Peyer's patch (tissue), 4 donors: Measurements from ENCODE around the gene FARP1. TPM values are rescaled to one million over a fixed set of nuclear protein-coding genes. Genes with fewer than 3 reads are reported as not detected.

Source experiments
- DNase-seq, 3 donors: peaks; one replicate each; pipeline ENCODE4 v3.0.0-alpha.2; 2017 to 2019
- H3K27ac ChIP-seq, 4 donors: fragments of 200-600 bp; sonication (generic); one replicate each; pipeline ENCODE4 v1.5.1; 2016 to 2019
- H3K27me3 ChIP-seq, 2 donors: fragments of 200-600 bp; sonication (generic); one replicate each; pipeline ENCODE4 v1.5.1; 2019
- H3K36me3 ChIP-seq, 3 donors: fragments of 200-600 bp; sonication (generic); one replicate each; pipeline ENCODE4 v1.5.1; 2016 to 2019
- H3K4me1 ChIP-seq, 4 donors: fragments of 200-600 bp; sonication (generic); one replicate each; pipeline ENCODE4 v1.5.1; 2016 to 2019
- H3K4me3 ChIP-seq, 4 donors: fragments of 200-600 bp; sonication (generic); 1 replicate in 3 of 4; 2 replicates in 1 of 4; pipeline ENCODE4 v1.5.1; 2016 to 2019; ENCODE audit warnings: mild to moderate bottlenecking in 1 of 4
- H3K9me3 ChIP-seq, 4 donors: fragments of 200-600 bp; sonication (generic); one replicate each; pipeline ENCODE4 v1.5.1; 2016 to 2019; ENCODE audit warnings: mild to moderate bottlenecking in 1 of 4
- CTCF ChIP-seq, 6 experiments: fragments of 450-650 bp in 4 of 6; fragments of 200-600 bp in 2 of 6; sonication (generic) in 1 of 6; IDR thresholded peaks; one replicate each; pipeline ENCODE4 v1.5.1; 2017 to 2019; ENCODE audit warnings: antibody characterized with exemption in 6 of 6, mild to moderate bottlenecking in 3 of 6, moderate library complexity in 1 of 6
- POLR2A ChIP-seq, 2 donors: fragments of 450-650 bp; IDR thresholded peaks; one replicate each; pipeline ENCODE4 v1.5.1; 2017; ENCODE audit warnings: antibody characterized with exemption in 2 of 2, mild to moderate bottlenecking in 2 of 2, moderate library complexity in 2 of 2
- total RNA-seq, 4 donors: library from RNA; depleted of rRNA; stranded (reverse); fragments of >200 nt; gene quantifications; one replicate each; pipeline ENCODE4 v1.1.0, GENCODE V29; 2016

Gene FARP1
- total RNA-seq, 4 donors from 2014 or later = 10.6 to 61.1 (median 14.9) TPM

GRCh38 chr13:98112456-98112855, 30.4 kb upstream of the FARP1 start:
- no peaks in the 10 kb centered on the region for H3K36me3 ChIP-seq
- TF ChIP-seq CTCF (IDR thresholded peaks at IDR 0.05) (no peak), POLR2A (IDR thresholded peaks at IDR 0.05) (no peak)
- no peak for DNase-seq
- no peaks in the 10 kb centered on the region for H3K4me1 ChIP-seq
- H3K9me3 ChIP-seq = no peaks in the 10 kb centered on the region
- no peaks in the 10 kb centered on the region for H3K27me3 ChIP-seq
- no peak overlapping the region for H3K4me3 ChIP-seq
- H3K27ac ChIP-seq = no peak overlapping the region

GRCh38 chr13:98118865-98119264, 24.0 kb upstream of the FARP1 start:
- no peak overlapping the region for H3K4me3 ChIP-seq
- H3K27ac ChIP-seq = no peak overlapping the region
- TF ChIP-seq POLR2A (IDR thresholded peaks at IDR 0.05) (no peak), CTCF (IDR thresholded peaks at IDR 0.05) (no peak)
- peaks cover 0 to 4% (median 2%) of the 10 kb centered on the region in 4 donors for H3K9me3 ChIP-seq
- no peak for DNase-seq
- H3K27me3 ChIP-seq = no peaks in the 10 kb centered on the region
- H3K4me1 ChIP-seq = no peaks in the 10 kb centered on the region
- H3K36me3 ChIP-seq = no peaks in the 10 kb centered on the region

- no peak overlapping the region for H3K4me3 ChIP-seq
- H3K36me3 ChIP-seq = no peaks in the 10 kb centered on the region
- H3K27ac ChIP-seq = no peak overlapping the region
- TF ChIP-seq CTCF (IDR thresholded peaks at IDR 0.05) = no peak
- H3K27me3 ChIP-seq = no peaks in the 10 kb centered on the region
- H3K4me1 ChIP-seq = no peaks in the 10 kb centered on the region
- DNase-seq = no peak
- H3K9me3 ChIP-seq = peaks cover 0 to 4% (median 2%) of the 10 kb centered on the region in 4 donors
Measured at GRCh38 chr13:98123176-98123575, 19.7 kb upstream of the FARP1 start.

- H3K4me1 ChIP-seq = no peaks in the 10 kb centered on the region
- no peak for DNase-seq
- H3K27ac ChIP-seq = no peak overlapping the region
- TF ChIP-seq POLR2A (IDR thresholded peaks at IDR 0.05) (no peak), CTCF (IDR thresholded peaks at IDR 0.05) (no peak)
- no peaks in the 10 kb centered on the region for H3K27me3 ChIP-seq
- H3K4me3 ChIP-seq = no peak overlapping the region
- no peaks in the 10 kb centered on the region for H3K36me3 ChIP-seq
- H3K9me3 ChIP-seq = no peaks in the 10 kb centered on the region
Measured at GRCh38 chr13:98129059-98129746, 13.7 kb upstream of the FARP1 start.

GRCh38 chr13:98133946-98134345, 8.9 kb upstream of the FARP1 start:
- no peak overlapping the region for H3K4me3 ChIP-seq
- no peaks in the 10 kb centered on the region for H3K36me3 ChIP-seq
- no peak overlapping the region for H3K27ac ChIP-seq
- no peaks in the 10 kb centered on the region for H3K4me1 ChIP-seq
- no peak for TF ChIP-seq POLR2A (IDR thresholded peaks at IDR 0.05)
- no peak for TF ChIP-seq CTCF (IDR thresholded peaks at IDR 0.05)
- no peaks in the 10 kb centered on the region for H3K9me3 ChIP-seq
- DNase-seq = no peak
- H3K27me3 ChIP-seq = no peaks in the 10 kb centered on the region

GRCh38 chr13:98134901-98135300, 8.0 kb upstream of the FARP1 start:
- no peaks in the 10 kb centered on the region for H3K36me3 ChIP-seq
- no peaks in the 10 kb centered on the region for H3K27me3 ChIP-seq
- TF ChIP-seq CTCF (IDR thresholded peaks at IDR 0.05) (no peak), POLR2A (IDR thresholded peaks at IDR 0.05) (no peak)
- H3K4me1 ChIP-seq = no peaks in the 10 kb centered on the region
- DNase-seq = no peak
- H3K27ac ChIP-seq = no peak overlapping the region
- no peak overlapping the region for H3K4me3 ChIP-seq
- H3K9me3 ChIP-seq = no peaks in the 10 kb centered on the region
